Parathyroid adenoma (tissue), 2 donors: Measurements from ENCODE around the gene LHPP.

ENCODE experiments used
- H2AFZ ChIP-seq: fragments of 300-600 bp; sonication (generic); one replicate; pipeline ENCODE4 v1.7.0; 2017; ENCODE audit warnings: antibody characterized with exemption, mild to moderate bottlenecking
- H3K27ac ChIP-seq: fragments of 300-600 bp; sonication (generic); one replicate; pipeline ENCODE4 v1.7.0; 2017
- H3K27me3 ChIP-seq: fragments of 300-600 bp; sonication (generic); one replicate; pipeline ENCODE4 v1.7.0; 2017; ENCODE audit warnings: low read length; ENCODE audit not compliant: control insufficient read depth, insufficient read depth
- H3K36me3 ChIP-seq: fragments of 300-600 bp; sonication (generic); one replicate; pipeline ENCODE4 v1.7.0; 2017; ENCODE audit warnings: low read length; ENCODE audit not compliant: control insufficient read depth, insufficient read depth
- H3K4me1 ChIP-seq: fragments of 300-600 bp; sonication (generic); one replicate; pipeline ENCODE4 v1.7.0; 2017; ENCODE audit warnings: control low read depth
- H3K4me2 ChIP-seq: fragments of 300-600 bp; sonication (generic); one replicate; pipeline ENCODE4 v1.7.0; 2017; ENCODE audit warnings: low read length
- H3K4me3 ChIP-seq: fragments of 300-600 bp; sonication (generic); one replicate; pipeline ENCODE4 v1.7.0; 2017; ENCODE audit warnings: low read depth, low read length
- H3K79me2 ChIP-seq: fragments of 300-600 bp; sonication (generic); one replicate; pipeline ENCODE4 v1.7.0; 2017; ENCODE audit warnings: control low read depth
- H3K9ac ChIP-seq: fragments of 300-600 bp; sonication (generic); one replicate; pipeline ENCODE4 v1.7.0; 2017; ENCODE audit warnings: mild to moderate bottlenecking
- H3K9me3 ChIP-seq: fragments of 300-600 bp; sonication (generic); one replicate; pipeline ENCODE4 v1.7.0; 2017; ENCODE audit warnings: low read length; ENCODE audit not compliant: control insufficient read depth
- TF ChIP-seq, protein P1 (sequence below): fragments of 300-600 bp; sonication (generic); IDR thresholded peaks from one replicate; pipeline ENCODE4 v1.7.0; 2017; ENCODE audit warnings: antibody characterized with exemption, mild to moderate bottlenecking
- donor health status: primary hyperparathyroidism.

Gene LHPP

DNA sequence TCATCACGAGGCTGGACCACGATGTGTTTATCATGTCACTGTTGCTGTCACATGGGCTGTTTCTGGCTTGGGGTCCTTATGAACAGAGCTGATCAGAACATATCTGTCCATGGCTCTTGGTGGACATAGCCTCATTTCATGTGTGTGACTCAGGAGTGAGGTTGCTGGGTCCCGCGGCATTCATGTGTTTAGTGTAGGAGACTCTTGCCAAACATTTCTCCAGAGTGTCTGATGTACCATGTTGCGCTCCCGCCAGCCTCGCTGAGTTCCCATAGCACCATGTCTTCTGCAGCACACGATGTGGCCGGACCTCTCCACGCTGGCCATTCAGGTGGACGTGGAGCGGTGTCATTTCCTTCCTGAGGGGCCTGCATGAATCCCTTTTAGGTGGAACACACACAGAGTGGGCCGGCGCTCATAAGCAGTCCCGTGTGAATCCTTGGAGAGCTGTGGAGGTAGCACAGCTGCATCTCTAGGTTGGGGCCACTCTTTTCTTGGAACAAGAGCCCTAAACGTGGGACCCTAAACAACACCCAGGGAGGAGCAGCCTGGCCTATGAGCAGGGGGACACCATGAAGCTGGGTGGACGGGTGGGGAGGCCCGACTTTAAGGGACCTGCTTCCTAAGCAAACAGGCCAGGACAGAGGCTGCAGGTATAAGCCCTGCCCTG is 134.6 kb downstream of the LHPP start:
- Histone ChIP-seq H3K27ac (no peak overlapping the region), H3K36me3 (no peaks in the 10 kb centered on the region), H3K9ac (no peak overlapping the region), H3K79me2 (no peaks in the 10 kb centered on the region), H2AFZ (no peak overlapping the region), H3K4me1 (no peaks in the 10 kb centered on the region), H3K27me3 (no peaks in the 10 kb centered on the region), H3K9me3 (no peaks in the 10 kb centered on the region), H3K4me2 (no peak overlapping the region), H3K4me3 (no peak overlapping the region)
- TF ChIP-seq, protein P1, sequence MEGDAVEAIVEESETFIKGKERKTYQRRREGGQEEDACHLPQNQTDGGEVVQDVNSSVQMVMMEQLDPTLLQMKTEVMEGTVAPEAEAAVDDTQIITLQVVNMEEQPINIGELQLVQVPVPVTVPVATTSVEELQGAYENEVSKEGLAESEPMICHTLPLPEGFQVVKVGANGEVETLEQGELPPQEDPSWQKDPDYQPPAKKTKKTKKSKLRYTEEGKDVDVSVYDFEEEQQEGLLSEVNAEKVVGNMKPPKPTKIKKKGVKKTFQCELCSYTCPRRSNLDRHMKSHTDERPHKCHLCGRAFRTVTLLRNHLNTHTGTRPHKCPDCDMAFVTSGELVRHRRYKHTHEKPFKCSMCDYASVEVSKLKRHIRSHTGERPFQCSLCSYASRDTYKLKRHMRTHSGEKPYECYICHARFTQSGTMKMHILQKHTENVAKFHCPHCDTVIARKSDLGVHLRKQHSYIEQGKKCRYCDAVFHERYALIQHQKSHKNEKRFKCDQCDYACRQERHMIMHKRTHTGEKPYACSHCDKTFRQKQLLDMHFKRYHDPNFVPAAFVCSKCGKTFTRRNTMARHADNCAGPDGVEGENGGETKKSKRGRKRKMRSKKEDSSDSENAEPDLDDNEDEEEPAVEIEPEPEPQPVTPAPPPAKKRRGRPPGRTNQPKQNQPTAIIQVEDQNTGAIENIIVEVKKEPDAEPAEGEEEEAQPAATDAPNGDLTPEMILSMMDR = no peak

DNA sequence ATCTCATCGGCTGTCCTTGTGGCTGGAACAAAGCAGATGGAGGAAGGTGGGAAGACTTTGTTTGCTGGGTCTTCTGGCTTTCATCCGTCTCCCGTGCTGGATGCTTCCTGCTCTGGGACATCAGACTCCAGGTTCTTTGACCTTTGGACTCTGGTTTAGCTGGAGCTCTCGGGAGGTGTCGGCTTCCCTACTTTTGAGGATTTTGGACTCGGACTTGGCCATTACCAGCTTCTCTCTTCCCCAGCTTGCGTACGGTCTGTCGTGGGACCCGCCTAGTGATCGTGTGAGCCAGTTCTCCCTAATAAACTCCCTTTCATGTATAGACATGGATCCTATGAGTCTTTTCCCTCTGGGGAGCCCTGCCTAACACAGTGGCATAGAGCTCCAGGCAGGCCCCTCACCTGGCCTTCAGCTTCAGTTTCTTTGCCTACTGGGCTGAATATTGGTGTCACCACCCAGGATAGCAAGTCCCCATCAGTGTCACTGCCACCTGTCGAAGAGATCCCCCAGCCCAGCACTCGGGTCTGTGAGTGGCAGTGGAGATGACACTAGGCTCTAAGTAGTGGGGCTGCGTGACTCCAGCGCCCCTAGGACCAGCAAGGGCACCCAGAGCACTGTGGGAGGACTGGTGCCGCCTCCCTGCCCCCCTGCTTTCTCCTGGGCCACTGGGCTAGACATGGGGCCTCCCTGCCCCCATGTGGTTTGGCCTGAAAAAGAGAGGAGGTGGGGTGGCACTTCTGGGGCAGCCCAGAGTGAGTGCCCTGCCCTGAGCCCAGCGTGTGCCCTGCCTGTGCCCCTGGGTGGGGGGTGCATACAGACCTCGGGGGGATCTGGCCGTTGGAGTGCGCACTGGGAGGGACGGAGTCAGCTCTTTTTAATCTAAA is 135.6 kb downstream of the LHPP start:
- H3K27ac ChIP-seq = no peak overlapping the region
- no peak overlapping the region for H3K4me3 ChIP-seq
- H3K27me3 ChIP-seq = no peaks in the 10 kb centered on the region
- H2AFZ ChIP-seq = no peak overlapping the region
- H3K79me2 ChIP-seq = no peaks in the 10 kb centered on the region
- TF ChIP-seq, protein P1 = no peak
- no peaks in the 10 kb centered on the region for H3K36me3 ChIP-seq
- no peaks in the 10 kb centered on the region for H3K9me3 ChIP-seq
- H3K4me1 ChIP-seq = no peaks in the 10 kb centered on the region
- H3K4me2 ChIP-seq = no peak overlapping the region
- no peak overlapping the region for H3K9ac ChIP-seq

DNA sequence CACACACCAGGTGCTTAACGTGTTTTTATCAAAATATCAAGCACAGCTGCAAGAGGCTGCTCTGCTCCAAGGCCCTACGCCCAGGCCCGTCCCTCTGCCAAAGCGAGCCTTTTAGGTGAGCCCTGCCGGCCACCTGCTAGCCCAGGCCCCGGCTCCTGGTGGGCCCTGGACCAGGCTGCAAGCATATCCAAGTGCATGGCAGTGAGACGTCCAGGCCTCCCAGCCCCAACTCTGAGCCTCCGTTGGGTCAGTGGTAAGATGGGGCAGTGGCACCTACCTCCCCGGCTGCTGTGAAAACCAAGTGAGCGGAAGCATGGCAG is 136.2 kb downstream of the LHPP start:
- Histone ChIP-seq H3K4me2 (no peak overlapping the region), H3K4me3 (no peak overlapping the region), H2AFZ (no peak overlapping the region), H3K9me3 (no peaks in the 10 kb centered on the region), H3K79me2 (no peaks in the 10 kb centered on the region), H3K4me1 (no peaks in the 10 kb centered on the region), H3K27ac (no peak overlapping the region), H3K27me3 (no peaks in the 10 kb centered on the region), H3K9ac (no peak overlapping the region), H3K36me3 (no peaks in the 10 kb centered on the region)
- TF ChIP-seq, protein P1 = no peak

DNA sequence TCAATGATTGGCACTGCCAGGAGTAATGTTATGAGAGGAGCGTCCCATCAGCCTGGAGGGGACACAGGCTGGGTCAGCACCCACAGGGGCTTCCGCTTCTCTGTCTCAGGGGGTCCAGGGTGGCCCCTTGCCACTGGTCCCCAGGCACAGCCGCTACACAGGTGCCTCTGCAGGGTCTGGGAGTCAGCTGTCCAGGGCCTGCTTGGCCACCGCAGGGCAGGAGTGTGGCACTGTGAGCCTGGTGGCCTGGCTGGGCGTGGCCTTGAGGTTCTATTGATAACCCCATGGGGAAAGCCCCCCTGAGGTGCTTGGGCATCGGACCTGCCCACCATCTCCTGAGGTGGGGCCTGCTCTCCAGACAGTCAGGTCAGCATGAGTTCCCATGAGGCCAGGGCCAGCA is 136.6 kb downstream of the LHPP start:
- TF ChIP-seq, protein P1 = no peak
- H2AFZ ChIP-seq = no peak overlapping the region
- no peaks in the 10 kb centered on the region for H3K27me3 ChIP-seq
- H3K36me3 ChIP-seq = no peaks in the 10 kb centered on the region
- no peak overlapping the region for H3K27ac ChIP-seq
- no peak overlapping the region for H3K4me2 ChIP-seq
- peaks cover 1% of the 10 kb centered on the region for H3K4me1 ChIP-seq
- no peak overlapping the region for H3K9ac ChIP-seq
- H3K79me2 ChIP-seq = no peaks in the 10 kb centered on the region
- no peak overlapping the region for H3K4me3 ChIP-seq
- H3K9me3 ChIP-seq = no peaks in the 10 kb centered on the region
